Measurements from ENCODE around the gene MRPS10. TPM values are rescaled to one million over a fixed set of nuclear protein-coding genes. Genes with fewer than 3 reads are reported as not detected.
"Not testable (repeated sequence)": the region's sequence is repeated elsewhere in the genome, so short reads cannot be mapped to it uniquely, and the experiment has no call there.

Gene MRPS10
- total RNA-seq, 1 experiment from 2014 or later: 67.6 TPM

- CTCF ChIA-PET: no interaction called here
- in situ Hi-C loops (cut with HindIII; ENCODE audit: low pct_unique_long_range_greater_than_20kb, low sequenced_read_pairs): no loop called here
These were observed 44.6 kb downstream of the MRPS10 start, which contains the start of gene GUCA1A for GRCh38 chr6:42173101-42173500. TSS of gene GUCA1A (plus strand) at chr6:42173364. CDS start at chr6:42173614, 250 bp downstream.

GRCh38 chr6:42171813-42172581 is 45.7 kb downstream of the MRPS10 start:
- intact Hi-C loops (cut with micrococcal nuclease; ENCODE audit: unreplicated experiment) (no loop called here), in situ Hi-C loops (cut with HindIII; ENCODE audit: low pct_unique_long_range_greater_than_20kb, low sequenced_read_pairs) (no loop called here)
- Histone ChIP-seq H3K4me1 (ENCODE audit: control insufficient read depth, insufficient read depth, low read length) (peaks cover under 1% of the 10 kb centered on the region; the same call in 1 of the 2 replicates), H3K27ac (ENCODE audit: low read length) (no peak overlapping the region), H3K4me3 (ENCODE audit: low read depth in 2 of 2, low read length in 2 of 2) (no peak overlapping the region), H3K36me3 (ENCODE audit: control insufficient read depth, insufficient read depth, low read length) (no peaks in the 10 kb centered on the region), H3K9me3 (ENCODE audit: control insufficient read depth, insufficient read depth, low read depth, low read length) (no peaks in the 10 kb centered on the region), H3K27me3 (ENCODE audit: control insufficient read depth, insufficient read depth, low read length) (no peaks in the 10 kb centered on the region)
- POLR2A ChIA-PET: no interaction called here
- TF ChIP-seq SIN3A (IDR thresholded peaks at IDR 0.05; ENCODE audit: borderline replicate concordance, insufficient read depth, low read depth, low read length) (no peak), TCF7L2 (IDR thresholded peaks at IDR 0.05; ENCODE audit: low read depth, low read length) (no peak), POLR2AphosphoS5 (IDR thresholded peaks at IDR 0.05; ENCODE audit: low read depth, low read length) (no peak), REST (IDR thresholded peaks at IDR 0.05; ENCODE audit: insufficient read depth in 1 of 2, low read depth in 2 of 2, low read length in 1 of 2) (no peak)
- DNase-seq (ENCODE audit: low read depth, low spot score): no peak
- CTCF ChIA-PET: no interaction called here
- no TSS peak for BruUV-seq (replicated peaks)
- ATAC-seq: no peak

More at GRCh38 chr6:42173101-42173500, 44.6 kb downstream of the MRPS10 start, which contains the start of gene GUCA1A:
- POLR2A ChIA-PET: no interaction called here
- Histone ChIP-seq H3K4me3 (ENCODE audit: low read depth in 2 of 2, low read length in 2 of 2) (no peak within 1 kb of the TSS), H3K36me3 (ENCODE audit: control insufficient read depth, insufficient read depth, low read length) (no peaks in the 10 kb centered on the region), H3K27ac (ENCODE audit: low read length) (no peak within 1 kb of the TSS), H3K4me1 (ENCODE audit: control insufficient read depth, insufficient read depth, low read length) (no peaks in the 10 kb centered on the region), H3K27me3 (ENCODE audit: control insufficient read depth, insufficient read depth, low read length) (no peaks in the 10 kb centered on the region), H3K9me3 (ENCODE audit: control insufficient read depth, insufficient read depth, low read depth, low read length) (no peaks in the 10 kb centered on the region)
- ATAC-seq (no peak), DNase-seq (ENCODE audit: low read depth, low spot score) (no peak)
- TF ChIP-seq POLR2AphosphoS5 (IDR thresholded peaks at IDR 0.05; ENCODE audit: low read depth, low read length) (no peak), TCF7L2 (IDR thresholded peaks at IDR 0.05; ENCODE audit: low read depth, low read length) (no peak), SIN3A (IDR thresholded peaks at IDR 0.05; ENCODE audit: borderline replicate concordance, insufficient read depth, low read depth, low read length) (no peak)
- intact Hi-C loops (cut with micrococcal nuclease; ENCODE audit: unreplicated experiment): no loop called here
- BruUV-seq (replicated peaks): no TSS peak

GRCh38 chr6:42169780-42170179 is 47.9 kb downstream of the MRPS10 start:
- intact Hi-C loops (cut with micrococcal nuclease; ENCODE audit: unreplicated experiment); in situ Hi-C loops (cut with HindIII; ENCODE audit: low pct_unique_long_range_greater_than_20kb, low sequenced_read_pairs); H3K27me3 ChIP-seq (ENCODE audit: control insufficient read depth, insufficient read depth, low read length); BruUV-seq (replicated peaks); ATAC-seq; CTCF ChIA-PET; H3K4me1 ChIP-seq (ENCODE audit: control insufficient read depth, insufficient read depth, low read length); H3K36me3 ChIP-seq (ENCODE audit: control insufficient read depth, insufficient read depth, low read length); H3K27ac ChIP-seq (ENCODE audit: low read length); H3K9me3 ChIP-seq (ENCODE audit: control insufficient read depth, insufficient read depth, low read depth, low read length); POLR2A ChIA-PET; DNase-seq (ENCODE audit: low read depth, low spot score); H3K4me3 ChIP-seq (ENCODE audit: low read depth in 2 of 2, low read length in 2 of 2): not testable (repeated sequence)

Data from Panc1 (cell line).